HG02938 (cell line): ENCODE data around the gene COL17A1.

Source experiments
- ATAC-seq: cut with Tn5 transposase; IDR thresholded peaks from one replicate; pipeline ENCODE4 v1.9.1; 2021; ENCODE audit warnings: mild to moderate bottlenecking, moderate library complexity; ENCODE audit not compliant: unreplicated experiment

COL17A1 gene

DNA sequence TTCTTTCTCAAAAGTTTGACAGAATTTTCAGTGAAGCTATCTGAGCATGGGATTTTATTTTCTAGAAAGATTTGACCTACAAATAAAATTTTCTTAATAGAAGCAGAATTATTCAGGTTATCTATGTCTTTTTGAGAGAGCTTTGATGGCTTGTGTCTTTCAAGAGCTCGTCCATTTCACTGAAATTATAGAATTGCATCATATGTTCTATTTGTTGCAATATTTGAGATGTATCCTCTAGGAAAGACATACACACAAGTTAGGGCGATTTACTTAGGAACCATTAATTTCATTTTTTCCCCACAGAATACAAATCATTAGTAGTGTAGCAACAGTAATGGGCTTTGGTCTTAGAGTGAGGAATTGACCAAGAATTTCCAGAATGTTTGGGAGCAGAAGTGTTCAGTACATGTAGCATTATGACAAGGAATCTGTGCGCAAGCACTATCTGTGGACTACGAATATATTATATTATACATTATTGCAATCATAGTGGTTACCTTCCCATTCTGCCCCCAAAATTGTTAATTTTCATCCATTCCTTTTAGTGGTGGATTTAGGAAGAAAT lies 12.8 kb upstream of the COL17A1 start:
- ATAC-seq = no peak

DNA sequence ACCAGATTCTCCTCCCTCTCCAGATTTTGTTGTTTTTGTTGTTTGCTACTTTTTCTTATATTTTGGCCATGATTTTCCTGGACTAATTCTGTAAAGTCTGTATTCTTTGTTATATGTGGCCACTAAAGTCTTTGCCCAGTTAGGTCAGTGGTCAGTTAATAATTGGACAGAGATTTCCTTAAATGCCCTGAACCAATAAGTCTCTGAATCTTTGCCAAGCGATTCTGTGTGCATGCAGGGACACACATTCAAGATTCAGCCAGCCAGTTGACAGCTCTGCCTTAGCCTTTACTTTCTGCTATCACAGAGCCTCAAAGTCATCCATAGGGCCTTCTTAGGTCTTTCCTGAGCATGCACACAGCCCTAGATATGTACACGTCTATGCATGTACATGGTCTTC lies 11.0 kb upstream of the COL17A1 start:
- ATAC-seq = no peak

DNA sequence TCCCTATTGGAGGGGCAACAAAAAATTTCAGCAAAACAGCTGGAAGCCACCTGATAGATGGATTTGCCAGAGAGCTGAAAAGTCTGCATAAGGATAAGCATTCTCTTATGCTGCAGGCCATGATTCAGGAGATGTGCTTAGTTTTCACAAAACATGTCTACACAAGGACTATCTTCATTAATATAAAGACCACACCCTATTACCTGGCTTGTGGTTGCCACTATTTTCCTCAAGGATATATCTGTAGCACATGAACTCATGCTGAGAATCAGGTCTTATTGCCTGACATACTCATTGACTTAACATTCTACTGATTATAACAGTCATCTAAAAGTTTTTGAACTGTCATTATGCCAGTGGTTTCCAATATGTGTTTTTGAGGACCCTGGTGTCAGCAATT lies 7.1 kb upstream of the COL17A1 start:
- no peak for ATAC-seq

DNA sequence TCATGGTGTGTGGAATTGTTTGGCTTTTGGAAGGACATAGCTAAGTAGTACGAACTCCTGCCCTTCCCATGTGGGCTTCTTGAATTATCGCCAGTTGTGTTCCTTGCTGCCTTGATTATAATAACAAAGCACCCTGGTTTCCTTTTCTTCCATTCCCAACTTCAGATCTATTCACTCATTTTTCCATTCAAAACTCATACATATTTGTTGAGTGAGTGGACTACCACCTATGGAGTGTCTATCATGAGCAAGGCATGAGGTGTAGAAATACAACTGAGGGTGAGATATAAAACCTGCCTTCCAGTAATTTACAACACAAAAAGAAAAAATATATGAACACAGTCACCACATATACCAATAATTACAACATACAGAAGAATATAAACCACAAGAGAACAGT lies 4.9 kb upstream of the COL17A1 start:
- ATAC-seq = no peak

DNA sequence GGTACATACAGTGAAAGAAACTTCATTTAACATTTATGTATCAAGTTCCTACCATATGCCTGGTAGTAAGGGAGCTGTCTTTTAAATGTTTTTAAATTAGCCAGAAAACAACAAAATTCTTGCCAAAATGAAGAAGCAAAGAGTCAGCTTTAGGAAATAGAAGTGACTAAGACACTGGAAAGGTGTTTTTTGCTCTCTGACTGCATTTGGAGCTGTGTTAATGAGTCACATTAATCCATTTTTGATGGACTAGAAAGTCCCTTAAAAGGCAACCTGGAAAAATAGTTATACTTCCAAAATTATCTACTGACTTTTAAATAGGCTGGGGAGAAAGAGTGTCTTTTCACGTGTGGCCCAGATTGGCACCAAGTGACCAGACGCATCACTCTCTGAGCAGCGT lies 3.9 kb upstream of the COL17A1 start:
- ATAC-seq = no peak

DNA sequence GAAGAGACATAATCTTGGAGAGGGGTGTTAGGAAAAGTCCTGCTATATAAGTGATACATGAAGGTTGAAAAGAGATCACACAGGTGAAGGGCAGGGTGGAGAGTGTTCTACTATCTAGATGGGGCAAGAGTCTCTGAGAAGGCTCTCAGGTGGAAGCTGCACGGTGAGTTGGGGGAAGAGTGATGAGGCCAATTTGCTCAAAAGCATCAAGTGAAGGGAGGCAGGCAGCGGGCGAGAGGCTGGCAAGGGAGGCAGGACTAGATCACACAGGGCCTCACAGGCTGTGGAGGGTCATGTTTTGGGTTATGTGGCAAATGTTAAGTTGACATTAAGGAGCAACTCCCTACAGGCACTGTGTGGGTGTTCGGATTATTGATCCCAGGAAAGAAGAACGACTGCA lies 2.6 kb upstream of the COL17A1 start:
- ATAC-seq = no peak

DNA sequence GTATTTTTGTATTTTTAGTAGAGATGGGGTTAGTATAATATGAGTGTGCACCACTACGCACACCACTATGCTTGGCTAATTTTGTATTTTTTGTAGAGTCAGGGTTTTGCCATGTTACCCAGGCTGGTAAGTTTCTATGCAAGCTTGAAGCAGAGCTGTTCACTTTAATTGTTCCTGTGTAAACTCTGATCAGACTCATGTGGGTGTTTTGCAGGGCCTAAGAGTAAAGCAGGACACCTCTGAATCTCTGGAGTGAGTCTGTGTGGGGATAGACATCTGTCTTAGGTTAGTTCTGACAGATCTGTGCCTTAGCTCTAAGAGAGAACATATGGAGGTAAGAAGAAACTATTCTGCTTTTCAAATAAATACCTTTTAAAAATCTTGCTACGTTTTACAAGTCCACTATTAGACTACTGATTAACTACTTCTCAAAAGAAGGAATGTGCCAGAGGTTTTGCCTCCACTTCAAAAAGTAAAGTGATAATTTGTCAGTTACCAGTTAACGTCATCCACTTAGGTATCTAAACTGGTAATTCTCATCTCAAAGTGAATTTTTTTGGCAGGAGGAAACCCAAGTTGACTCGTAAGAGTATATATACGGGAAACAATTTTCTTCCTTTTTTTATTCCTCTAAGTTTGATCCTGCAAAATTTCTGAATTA lies 1.1 kb downstream of the COL17A1 start:
- no peak for ATAC-seq

DNA sequence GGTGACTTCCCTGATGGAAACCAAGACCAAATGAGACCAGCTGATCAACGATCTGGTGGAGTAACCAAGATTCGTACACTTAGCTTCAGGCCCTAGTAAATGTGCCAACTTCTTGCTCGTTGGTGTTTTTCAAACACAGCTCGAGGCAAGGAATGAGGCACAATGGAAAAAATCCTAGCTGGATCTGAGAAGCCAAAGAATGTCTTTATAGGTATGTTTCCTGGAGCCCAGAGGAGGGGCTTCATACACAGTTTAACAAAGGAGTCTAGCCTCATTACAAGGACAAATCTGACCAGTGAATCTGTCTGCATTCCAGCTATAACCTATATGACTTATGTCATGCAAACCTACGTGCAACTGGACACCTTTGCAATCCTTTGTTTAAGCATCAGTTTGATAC lies 3.7 kb downstream of the COL17A1 start:
- no peak for ATAC-seq

DNA sequence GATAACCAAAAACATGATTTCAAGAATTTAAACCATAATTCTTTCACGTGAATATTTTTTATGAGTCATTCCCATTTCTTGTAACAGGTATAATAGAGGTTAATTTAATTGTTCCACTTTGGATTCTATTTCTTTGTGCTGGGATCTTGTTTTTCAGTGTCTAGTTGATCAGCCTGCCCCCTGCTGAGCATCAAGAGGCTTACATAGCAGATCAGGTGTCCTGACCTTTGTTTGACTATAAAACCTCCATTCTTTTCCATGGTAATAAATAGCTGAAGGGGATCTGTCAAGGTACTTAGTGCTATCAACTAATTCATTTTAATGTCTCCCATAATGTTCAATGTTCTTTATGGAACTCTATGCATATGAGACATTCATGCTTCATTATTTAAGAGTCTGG lies 4.9 kb downstream of the COL17A1 start:
- ATAC-seq = no peak

DNA sequence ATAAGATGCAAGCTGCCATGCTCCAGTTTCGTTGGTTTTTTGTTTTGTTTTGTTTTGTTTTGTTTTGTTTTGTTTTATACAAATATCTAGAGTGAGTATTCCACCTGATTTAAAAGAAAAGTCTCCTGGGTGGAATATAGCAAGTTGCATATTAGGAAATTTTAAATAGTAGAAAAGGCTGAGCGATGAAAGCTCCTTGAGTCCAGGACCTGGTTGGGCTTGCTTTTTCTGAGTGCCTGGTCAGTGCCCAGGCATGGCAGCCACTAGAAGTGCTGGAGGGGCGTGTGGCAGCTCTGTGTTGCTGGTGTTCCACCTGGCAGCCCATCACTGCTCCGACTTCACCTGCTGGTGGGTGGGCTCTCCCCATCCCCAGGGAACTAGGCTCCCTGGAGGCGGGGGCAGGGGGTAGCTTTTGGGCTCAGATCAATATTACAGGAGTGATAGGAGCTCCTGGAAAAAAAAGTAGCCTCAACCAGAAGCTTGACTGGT lies 8.0 kb downstream of the COL17A1 start:
- ATAC-seq = no peak

DNA sequence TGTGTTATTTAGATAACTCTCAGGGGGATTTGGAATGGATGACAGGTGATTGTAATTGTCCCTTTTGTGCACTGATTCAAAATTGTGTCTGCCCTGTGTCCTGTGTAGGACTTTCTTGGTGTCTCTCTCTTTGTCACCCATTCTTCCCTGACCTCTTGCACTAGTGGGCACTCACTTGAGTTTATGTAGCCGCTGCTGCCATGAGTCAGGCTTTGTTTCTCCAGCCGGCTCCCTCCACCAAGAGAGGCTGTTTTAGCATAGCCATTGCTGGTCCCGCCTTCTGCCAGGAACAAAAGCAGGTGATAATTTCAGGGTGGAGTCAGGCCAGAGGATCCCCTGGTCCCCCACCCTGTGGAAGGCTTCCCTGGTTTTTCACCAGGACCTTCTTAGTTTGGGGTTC lies 8.4 kb downstream of the COL17A1 start:
- no peak for ATAC-seq

DNA sequence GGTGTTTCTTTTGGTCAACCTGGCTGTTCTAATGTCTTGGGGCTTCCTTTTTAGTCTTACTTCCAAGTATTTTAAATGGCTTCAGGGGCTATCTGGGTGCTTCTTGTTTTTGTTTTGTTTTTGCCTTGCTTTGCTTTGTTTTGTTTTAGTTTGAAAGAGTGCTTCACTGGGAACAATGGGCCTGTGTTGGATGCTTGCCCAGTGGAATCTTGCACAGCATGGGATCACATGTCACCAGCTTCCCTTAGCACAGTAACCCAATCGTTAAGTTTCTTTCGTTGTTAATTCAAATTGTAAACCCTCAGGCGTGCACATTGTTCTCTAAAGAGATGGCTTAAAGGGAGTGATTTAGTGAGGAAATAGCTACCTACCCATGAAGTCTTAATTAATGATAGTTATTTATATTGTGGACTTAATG lies 8.9 kb downstream of the COL17A1 start:
- ATAC-seq = no peak

DNA sequence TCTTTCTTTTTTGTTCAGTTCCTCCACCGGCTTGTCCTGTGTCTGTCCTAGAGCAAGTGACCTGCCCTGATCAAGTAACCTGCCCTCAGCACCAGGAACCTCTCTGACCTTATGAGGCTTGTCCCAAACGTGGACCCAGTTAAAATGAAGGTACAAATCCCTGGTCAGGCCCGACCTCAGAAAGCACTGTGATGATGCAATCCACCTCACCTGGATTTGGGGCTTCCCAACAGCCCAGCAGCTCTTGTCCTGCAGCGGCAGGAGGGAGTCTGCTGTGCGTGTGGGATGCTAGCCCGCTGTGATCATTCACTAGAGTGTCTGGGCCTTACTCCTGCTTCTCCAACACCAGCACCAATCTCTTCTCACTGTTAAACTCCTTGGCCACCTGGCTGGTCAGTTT lies 11.2 kb downstream of the COL17A1 start:
- ATAC-seq = no peak

DNA sequence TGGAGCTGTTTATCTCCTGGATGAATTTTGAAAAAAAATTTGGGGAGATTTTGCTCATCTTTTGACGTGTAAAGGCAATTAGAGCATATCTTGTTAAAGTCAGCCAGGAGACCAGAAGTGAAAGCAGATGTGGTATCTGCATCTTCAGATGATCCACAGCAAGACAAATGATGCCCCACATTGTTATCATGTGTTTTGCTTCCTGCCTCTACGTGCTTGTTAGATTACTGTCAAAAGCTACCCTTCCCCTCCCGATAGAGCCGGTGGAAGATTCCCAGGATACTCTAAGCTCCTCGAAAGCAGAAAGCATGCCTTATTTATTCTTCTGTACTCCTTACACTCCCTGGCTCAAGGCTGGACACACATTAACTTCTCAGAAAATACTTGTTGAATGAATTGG lies 12.9 kb downstream of the COL17A1 start:
- no peak for ATAC-seq

DNA sequence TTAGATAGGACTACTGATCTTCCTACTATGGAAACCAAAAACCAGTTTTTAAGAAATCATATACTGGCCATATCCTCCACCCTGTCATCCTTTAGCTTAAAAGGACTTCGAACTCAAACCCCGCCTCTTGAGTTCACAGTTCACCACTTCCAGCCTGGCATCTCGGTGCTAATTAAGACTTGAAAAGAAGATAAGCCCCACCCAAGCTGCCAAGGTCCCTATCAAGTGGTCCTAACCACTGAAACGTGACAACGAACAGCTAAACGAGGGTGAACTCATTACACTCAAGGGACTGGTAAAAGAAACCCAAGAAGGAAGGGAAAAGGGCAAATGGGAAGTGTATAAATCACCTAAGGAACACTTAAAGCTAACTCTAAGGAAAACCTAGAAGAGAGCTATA lies 16.1 kb downstream of the COL17A1 start:
- ATAC-seq = no peak

DNA sequence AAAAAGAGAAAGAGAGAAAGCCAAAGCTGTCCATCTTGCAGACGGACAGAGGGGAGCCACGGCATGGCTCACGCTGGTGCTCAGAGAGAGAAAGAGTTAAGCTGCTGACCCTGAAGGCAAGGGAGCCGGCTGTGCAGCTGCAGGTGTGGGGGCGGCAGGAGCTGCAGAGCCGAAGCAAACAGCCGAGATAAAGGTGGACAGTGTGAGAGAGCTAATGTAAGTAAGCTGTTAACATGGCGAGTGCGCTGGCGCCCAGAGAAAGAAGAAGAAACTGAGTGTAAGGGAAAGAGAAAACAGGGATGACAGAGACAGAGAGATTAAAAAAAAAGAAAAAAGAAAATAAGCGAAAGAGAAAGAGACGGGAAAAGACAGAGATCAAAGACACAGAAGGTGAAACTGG lies 18.2 kb downstream of the COL17A1 start:
- ATAC-seq = no peak

DNA sequence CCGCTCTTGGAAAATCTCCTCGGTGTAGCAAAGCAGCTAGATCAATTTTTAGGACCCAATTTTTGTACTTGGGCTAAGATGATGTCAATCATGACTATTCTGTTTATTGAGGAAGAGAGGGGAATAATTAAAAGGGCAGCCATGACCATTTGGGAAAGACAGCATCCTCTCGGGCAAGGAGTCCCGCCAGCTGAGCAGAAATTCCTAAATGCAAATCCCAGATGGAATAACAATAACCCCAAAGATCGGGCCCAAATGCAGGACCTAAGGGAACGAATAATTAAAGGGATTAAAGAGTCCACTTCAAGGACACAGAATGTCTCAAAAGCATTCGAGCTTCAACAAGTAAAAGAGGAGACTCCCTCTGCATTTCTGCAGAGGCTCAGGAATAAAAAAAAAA lies 18.7 kb downstream of the COL17A1 start:
- ATAC-seq = no peak

DNA sequence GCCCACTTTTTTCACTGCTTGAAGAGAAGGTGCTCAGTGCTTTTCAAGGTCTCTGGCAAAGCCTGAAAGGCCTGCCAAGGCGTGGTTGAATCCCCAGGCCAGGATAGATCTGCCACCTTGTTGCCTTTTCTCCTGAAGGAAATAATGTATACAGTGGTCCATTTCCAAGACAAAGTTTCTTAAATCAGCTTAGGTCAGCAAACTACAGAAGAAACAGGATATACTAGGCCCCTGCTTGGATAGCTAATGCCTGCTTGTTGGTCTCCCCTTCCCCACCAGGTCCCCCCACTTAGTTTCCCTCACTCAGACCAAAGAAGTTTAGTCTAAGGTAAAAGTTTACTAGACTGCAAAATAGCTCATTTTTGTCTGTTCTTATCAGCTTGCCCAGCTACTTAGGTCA lies 19.9 kb downstream of the COL17A1 start:
- no peak for ATAC-seq

DNA sequence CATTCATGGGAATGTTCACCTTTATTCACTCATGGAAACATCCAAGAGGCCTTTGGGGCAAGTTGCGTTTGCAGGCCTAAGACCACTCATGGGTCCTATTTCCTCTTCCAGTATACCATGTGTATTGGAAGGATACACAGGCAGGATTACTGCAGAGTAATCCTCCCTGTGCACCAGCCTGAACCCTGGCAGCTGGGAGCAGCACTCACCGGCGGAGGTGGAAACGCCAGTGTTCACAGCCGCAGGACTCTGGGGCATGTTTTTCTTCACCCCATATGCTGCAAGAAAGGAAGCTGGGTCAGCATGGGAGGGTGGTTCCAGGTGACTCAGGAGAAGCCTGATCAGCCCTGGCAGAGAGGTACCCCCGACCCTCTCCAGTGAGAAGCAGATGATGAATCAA lies 24.5 kb downstream of the COL17A1 start:
- ATAC-seq = no peak

DNA sequence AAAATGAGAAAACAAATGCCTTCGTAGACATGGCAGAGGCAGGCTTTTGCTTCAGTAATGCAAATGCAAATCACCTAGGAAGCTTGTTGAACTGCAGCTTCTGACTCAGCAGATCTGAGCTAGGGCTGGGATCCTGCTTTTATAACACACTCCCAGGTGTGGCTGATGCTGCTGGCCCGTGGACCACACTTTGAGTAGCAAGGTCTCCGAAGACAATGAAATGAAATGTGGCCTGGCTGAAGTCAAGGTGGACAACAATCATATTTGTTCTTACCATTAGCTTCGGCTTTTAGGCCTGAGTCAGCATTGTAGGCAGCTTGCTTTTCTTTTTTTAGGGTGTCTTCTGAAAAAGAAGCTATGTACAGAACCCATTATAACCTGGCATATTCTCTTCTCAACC lies 26.3 kb downstream of the COL17A1 start:
- no peak for ATAC-seq

DNA sequence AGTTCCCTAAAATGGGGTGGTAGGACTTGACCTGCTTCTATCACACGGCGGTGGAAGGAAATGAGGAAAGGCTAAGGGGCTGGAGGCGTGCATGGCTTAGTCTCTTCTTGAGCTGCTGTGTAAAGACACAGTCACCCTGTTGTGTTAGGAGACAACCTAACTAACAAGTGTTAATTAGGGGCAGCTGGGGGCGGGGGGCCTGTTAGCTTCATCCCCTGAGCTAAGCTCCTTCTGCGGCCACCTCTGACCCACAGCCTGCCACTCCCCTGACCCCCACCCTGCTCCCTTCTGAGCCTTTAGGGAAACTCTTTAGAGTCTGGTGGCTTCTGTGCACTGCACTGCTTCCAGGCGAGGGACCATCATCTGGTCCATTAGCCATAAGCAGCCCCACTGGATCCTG lies 28.0 kb downstream of the COL17A1 start:
- ATAC-seq = no peak

DNA sequence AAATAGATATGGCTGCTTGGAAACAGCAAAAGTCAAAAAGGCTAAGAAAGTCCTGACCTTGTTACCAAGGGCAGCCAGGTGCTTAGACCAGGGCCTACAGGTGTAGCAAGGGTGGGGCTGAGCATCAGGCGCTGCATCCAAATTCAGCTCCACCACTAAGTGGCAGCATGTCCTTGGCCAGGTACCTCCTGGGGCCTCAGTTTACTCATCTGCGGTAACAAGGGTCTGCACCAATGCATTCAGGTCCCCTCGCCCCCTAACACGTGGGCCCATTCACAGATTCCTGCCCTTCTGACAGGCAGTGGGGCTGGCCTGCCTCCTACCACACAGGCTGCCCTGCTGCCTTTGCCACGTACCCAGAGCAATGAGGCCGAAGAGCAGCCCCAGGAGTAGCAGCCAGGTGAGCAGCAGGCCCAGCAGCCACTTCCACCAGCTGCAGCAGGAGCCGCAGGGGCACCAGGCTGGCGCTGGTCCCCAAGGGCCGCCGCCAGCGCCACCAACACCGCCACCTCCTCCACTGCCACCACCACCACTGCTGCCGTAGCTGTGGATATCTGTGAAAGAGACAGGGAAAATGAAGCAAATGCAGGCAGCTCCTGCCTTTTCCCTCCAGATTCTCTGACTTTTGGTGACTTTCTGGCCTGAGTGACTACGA lies 28.9 kb downstream of the COL17A1 start:
- ATAC-seq = no peak

DNA sequence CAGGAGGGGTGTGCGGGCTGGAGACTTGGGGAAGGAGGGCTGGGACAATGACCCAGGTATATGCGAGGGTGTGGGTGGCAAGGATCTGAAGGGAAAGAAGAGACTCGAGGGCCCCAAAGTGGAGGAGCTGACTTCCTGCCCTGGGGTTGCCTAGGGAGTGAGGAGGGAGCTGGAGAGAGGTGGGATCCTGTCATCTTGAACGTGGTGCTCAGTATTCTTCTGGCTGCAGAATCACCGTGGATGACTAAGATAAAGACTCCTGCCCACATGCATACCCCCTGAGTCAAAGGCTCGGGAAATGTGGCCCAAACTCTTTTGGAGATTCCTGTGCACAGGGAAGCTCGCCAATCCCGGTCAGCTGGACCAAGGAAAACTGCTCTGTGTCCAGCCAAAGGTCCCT lies 31.2 kb downstream of the COL17A1 start:
- no peak for ATAC-seq
